Fibroblast of villous mesenchyme (primary cell): ENCODE results near the gene PLP2. TPM values are rescaled to one million over a fixed set of nuclear protein-coding genes. Genes with fewer than 3 reads are reported as not detected.

Source experiments
- small RNA-seq: library from RNA; depleted of rRNA; stranded (forward); fragments of <200 nt; gene quantifications from one replicate; pipeline ENCODE3, GENCODE V24; 2012
- total RNA-seq: library from RNA; depleted of rRNA; stranded (reverse); fragments of >200 nt; gene quantifications from 2 replicates; pipeline ENCODE4 v1.2.3, GENCODE V29; 2012

PLP2 gene
- total RNA-seq, 1 donor, result 19.0 TPM

Small RNA genes lying within 50 kb of the gene (small RNA-seq; reads per million reads assigned to genes)
- not detected for gene RN7SL262P

Other genes starting within 250 kb of the PLP2 start
- 24.2 and 28.5 TPM in 2 replicates for gene OTUD5, start 214.3 kb upstream of the PLP2 start, total RNA-seq
- gene KCND1, start 200.1 kb upstream of the PLP2 start, total RNA-seq, result 0.32 and 2.6 TPM in 2 replicates
- gene GRIPAP1, start 169.6 kb upstream of the PLP2 start, total RNA-seq, result 14.2 and 14.5 TPM in 2 replicates
- gene TFE3, start 128.5 kb upstream of the PLP2 start, total RNA-seq, result 37.1 and 45.1 TPM in 2 replicates
- gene CCDC120, start 112.9 kb upstream of the PLP2 start, total RNA-seq, result 0.86 and 0.97 TPM in 2 replicates
- gene PRAF2, start 97.9 kb upstream of the PLP2 start, total RNA-seq, result 12.6 and 15.1 TPM in 2 replicates
- gene WDR45, start 92.0 kb upstream of the PLP2 start, total RNA-seq, result 46.6 and 56.0 TPM in 2 replicates
- 13.0 and 15.5 TPM in 2 replicates for gene GPKOW, start 48.2 kb upstream of the PLP2 start, total RNA-seq
- gene MAGIX, start 9.1 kb upstream of the PLP2 start, total RNA-seq, result 1.9 and 2.2 TPM in 2 replicates
- gene PRICKLE3, start 14.5 kb downstream of the PLP2 start, total RNA-seq, result 5.2 TPM in 2 replicates
- gene SYP, start 28.3 kb downstream of the PLP2 start, total RNA-seq, result under 0.01 TPM in 1 of 2 replicates, not detected in the other
- gene CACNA1F, start 61.4 kb downstream of the PLP2 start, total RNA-seq, result not detected in 2 replicates
- 8.6 and 11.3 TPM in 2 replicates for gene CCDC22, start 63.6 kb downstream of the PLP2 start, total RNA-seq
- under 0.01 TPM in 1 of 2 replicates, not detected in the other for gene FOXP3, start 92.8 kb downstream of the PLP2 start, total RNA-seq
- 5.2 and 5.6 TPM in 2 replicates for gene PPP1R3F, start 97.9 kb downstream of the PLP2 start, total RNA-seq
- not detected in 2 replicates for gene GAGE10, start 131.7 kb downstream of the PLP2 start, total RNA-seq
- gene GAGE12J, start 150.1 kb downstream of the PLP2 start, total RNA-seq, result not detected in 2 replicates
- not detected in 2 replicates for gene GAGE13, start 159.7 kb downstream of the PLP2 start, total RNA-seq